KMS-11 (cell line): ENCODE results near the gene DIO2.

Experiments
- H2AFZ ChIP-seq: fragments of 200-600 bp; sonication (generic); 2 replicates; pipeline ENCODE4 v1.6.1; 2016; ENCODE audit warnings: antibody characterized with exemption, mixed run types, low read depth
- H3K27ac ChIP-seq: fragments of 200-600 bp; sonication (generic); 2 replicates; pipeline ENCODE4 v1.6.1; 2016; ENCODE audit warnings: mild to moderate bottlenecking, mixed run types
- H3K27me3 ChIP-seq: fragments of 200-600 bp; sonication (generic); 2 replicates; pipeline ENCODE4 v1.6.1; 2017; ENCODE audit warnings: mild to moderate bottlenecking, low read depth, mixed run types, moderate library complexity; ENCODE audit not compliant: insufficient read depth
- H3K36me3 ChIP-seq: fragments of 200-600 bp; sonication (generic); 2 replicates; pipeline ENCODE4 v1.6.1; 2017; ENCODE audit warnings: mild to moderate bottlenecking, mixed run types; ENCODE audit not compliant: insufficient read depth
- H3K4me1 ChIP-seq: fragments of 200-600 bp; sonication (generic); 2 replicates; pipeline ENCODE4 v1.6.1; 2016; ENCODE audit warnings: mild to moderate bottlenecking, low read depth, mixed run types; ENCODE audit not compliant: poor library complexity, severe bottlenecking
- H3K4me2 ChIP-seq: fragments of 200-600 bp; sonication (generic); 2 replicates; pipeline ENCODE4 v1.7.0; 2016; ENCODE audit warnings: mild to moderate bottlenecking, mixed run types
- H3K4me3 ChIP-seq: fragments of 200-600 bp; sonication (generic); IDR thresholded peaks from 2 replicates; pipeline ENCODE4 v1.6.1; 2017; ENCODE audit warnings: low read depth, low read length, mixed read lengths; ENCODE audit not compliant: insufficient read depth
- H3K79me2 ChIP-seq: fragments of 200-600 bp; sonication (generic); 2 replicates; pipeline ENCODE4 v1.6.1; 2016; ENCODE audit warnings: low read depth, mixed run types; ENCODE audit not compliant: insufficient read depth
- H3K9ac ChIP-seq: fragments of 200-600 bp; sonication (generic); 2 replicates; pipeline ENCODE4 v1.6.1; 2016; ENCODE audit warnings: mild to moderate bottlenecking, mixed run types
- H4K20me1 ChIP-seq: fragments of 200-600 bp; sonication (generic); 2 replicates; pipeline ENCODE4 v1.6.1; 2016; ENCODE audit warnings: mild to moderate bottlenecking, mixed run types; ENCODE audit not compliant: insufficient read depth
- CTCF ChIP-seq: fragments of 200-600 bp; sonication (generic); conservative IDR thresholded peaks from 2 replicates; pipeline ENCODE4 v1.6.1; 2017; ENCODE audit warnings: low read depth, mild to moderate bottlenecking, antibody characterized with exemption, low read length, moderate library complexity, mixed read lengths

DIO2 gene

DNA sequence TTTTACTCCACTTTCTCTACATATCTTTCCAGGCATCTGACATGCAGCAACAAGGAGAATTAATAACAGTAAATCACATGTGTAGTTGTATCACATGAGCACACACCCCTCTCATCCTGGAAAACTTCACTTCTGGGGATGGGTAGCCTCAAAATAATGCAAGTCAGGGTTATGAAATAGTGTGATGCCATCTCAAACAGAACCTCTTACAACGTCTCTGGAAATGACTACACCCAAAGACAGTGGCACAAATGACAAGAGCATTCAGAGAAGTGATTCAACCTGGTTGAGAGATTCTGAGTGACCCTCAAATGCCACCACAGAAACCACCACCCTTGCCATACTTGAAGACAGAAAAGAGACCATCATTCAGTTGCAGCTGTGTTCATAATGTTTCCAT, 2.8 kb downstream of the DIO2 start:
- Histone ChIP-seq H3K4me3 (no peak overlapping the region), H2AFZ (no peak overlapping the region), H3K27me3 (no peaks in the 10 kb centered on the region), H3K4me2 (no peak overlapping the region), H3K36me3 (no peaks in the 10 kb centered on the region), H4K20me1 (no peaks in the 10 kb centered on the region), H3K4me1 (no peaks in the 10 kb centered on the region), H3K9ac (no peak overlapping the region), H3K79me2 (no peaks in the 10 kb centered on the region), H3K27ac (no peak overlapping the region)
- no peak for TF ChIP-seq CTCF

DNA sequence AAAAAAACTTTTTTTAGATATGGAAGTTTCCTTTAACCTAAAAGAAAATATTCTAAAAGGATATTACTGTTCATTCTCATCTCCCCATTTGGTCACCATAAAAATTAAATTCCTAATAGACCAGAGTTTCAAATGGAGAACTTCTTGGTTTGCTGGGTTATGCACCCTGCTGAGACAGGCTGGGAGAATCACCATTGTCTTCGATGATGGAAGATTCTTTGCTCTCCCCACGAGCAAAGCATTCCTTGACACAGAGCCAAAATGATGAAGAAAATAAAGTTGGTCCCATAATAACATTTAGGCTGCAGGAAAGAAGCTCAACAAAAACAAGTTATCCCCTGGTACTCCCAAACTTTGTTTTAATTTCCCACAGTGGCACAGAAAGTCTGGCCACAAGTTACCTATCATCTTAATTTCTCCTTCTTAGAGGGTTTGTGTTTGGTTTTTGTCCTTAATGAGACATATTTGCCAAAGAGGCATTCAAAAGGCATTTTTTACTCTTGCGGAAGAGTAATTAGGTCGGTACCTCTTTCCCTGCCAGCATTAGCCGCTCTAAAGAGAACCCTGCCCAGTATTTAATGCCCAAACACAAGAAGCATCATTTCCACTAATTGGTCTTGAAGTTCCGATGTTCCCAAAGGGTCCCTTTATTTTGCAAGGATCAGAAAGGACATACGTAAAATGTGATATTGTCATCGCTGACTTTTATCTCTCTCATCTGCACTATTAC, 4.8 kb downstream of the DIO2 start:
- TF ChIP-seq CTCF: no peak
- Histone ChIP-seq H3K4me2 (no peak overlapping the region), H3K9ac (no peak overlapping the region)

DNA sequence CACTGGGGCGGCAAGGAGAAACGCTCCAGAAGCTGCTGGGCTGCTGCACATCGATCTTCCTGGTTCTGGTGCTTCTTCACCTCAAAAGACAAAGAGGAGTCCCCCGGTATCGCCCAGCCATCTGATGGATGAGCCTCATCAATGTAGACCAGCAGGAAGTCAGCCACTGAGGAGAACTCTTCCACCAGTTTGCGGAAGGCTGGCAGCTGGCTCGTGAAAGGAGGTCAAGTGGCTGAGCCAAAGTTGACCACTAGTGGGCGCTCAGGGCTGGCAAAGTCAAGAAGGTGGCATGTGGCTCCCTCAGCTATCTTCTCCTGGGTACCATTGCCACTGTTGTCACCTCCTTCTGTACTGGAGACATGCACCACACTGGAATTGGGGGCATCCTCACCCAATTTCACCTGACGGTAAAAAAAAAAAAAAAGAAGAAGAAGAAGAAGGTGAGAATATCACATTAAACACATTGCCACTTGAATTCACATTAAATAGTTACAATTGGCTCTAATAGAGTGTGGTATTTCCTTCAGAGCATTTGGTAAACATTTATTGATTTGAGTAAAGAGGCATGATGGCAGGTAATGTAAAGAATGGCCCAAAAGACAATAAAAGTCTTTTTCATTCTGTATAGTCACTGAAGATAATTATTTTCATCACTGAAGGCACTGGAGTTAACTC, 8.3 kb downstream of the DIO2 start:
- Histone ChIP-seq H3K27me3 (no peaks in the 10 kb centered on the region), H3K9ac (no peak overlapping the region), H3K4me2 (no peak overlapping the region), H3K36me3 (no peaks in the 10 kb centered on the region), H3K27ac (no peak overlapping the region), H4K20me1 (no peaks in the 10 kb centered on the region), H3K79me2 (no peaks in the 10 kb centered on the region), H3K4me3 (no peak overlapping the region), H3K4me1 (no peaks in the 10 kb centered on the region), H2AFZ (no peak overlapping the region)
- TF ChIP-seq CTCF: peak; percentile 49

More for the DNA sequence above, 4.8 kb downstream of the DIO2 start:
- no peaks in the 10 kb centered on the region for H3K79me2 ChIP-seq
- H2AFZ ChIP-seq: no peak overlapping the region
- no peaks in the 10 kb centered on the region for H4K20me1 ChIP-seq
- no peak overlapping the region for H3K27ac ChIP-seq
- no peaks in the 10 kb centered on the region for H3K36me3 ChIP-seq
- no peaks in the 10 kb centered on the region for H3K27me3 ChIP-seq
- H3K4me1 ChIP-seq: no peaks in the 10 kb centered on the region
- H3K4me3 ChIP-seq: no peak overlapping the region

DNA sequence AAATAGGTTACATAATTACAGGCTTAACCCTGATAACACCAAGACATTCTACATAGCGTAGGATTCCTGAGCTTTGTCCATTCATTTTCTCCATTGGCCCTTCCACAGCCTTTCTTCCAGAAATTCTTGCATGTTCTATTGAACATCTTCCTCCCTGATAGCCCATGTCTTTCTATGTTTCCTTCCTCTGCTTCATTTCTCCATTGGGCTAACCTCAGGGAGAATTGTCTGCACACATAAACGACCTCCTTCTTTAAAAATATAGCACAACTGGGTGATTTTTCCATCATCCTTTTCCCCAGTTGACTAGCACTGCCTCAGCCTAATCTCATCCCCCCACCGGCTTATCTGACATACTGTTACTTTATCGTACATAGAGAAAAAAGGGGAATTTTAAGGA, 11.2 kb downstream of the DIO2 start:
- no peaks in the 10 kb centered on the region for H3K4me1 ChIP-seq
- no peaks in the 10 kb centered on the region for H3K79me2 ChIP-seq
- no peaks in the 10 kb centered on the region for H4K20me1 ChIP-seq
- no peaks in the 10 kb centered on the region for H3K36me3 ChIP-seq
- H3K27me3 ChIP-seq: no peaks in the 10 kb centered on the region
- H3K27ac ChIP-seq: no peak overlapping the region
- no peak overlapping the region for H3K4me3 ChIP-seq
- H3K4me2 ChIP-seq: no peak overlapping the region
- no peak overlapping the region for H2AFZ ChIP-seq
- no peak for TF ChIP-seq CTCF
- H3K9ac ChIP-seq: no peak overlapping the region
